MM.1S (cell line): ENCODE measurements around the gene MPP7.

ENCODE experiments used
- CTCF ChIP-seq: fragments of 300-600 bp; sonication (generic); IDR thresholded peaks from 2 replicates; pipeline ENCODE4 v1.5.1; 2016; ENCODE audit warnings: antibody characterized with exemption, low read length, mixed read lengths
- EZH2 ChIP-seq: fragments of 300-600 bp; sonication (generic); optimal IDR thresholded peaks from 2 replicates; pipeline ENCODE3; 2017; ENCODE audit warnings: low read depth, mild to moderate bottlenecking, antibody characterized with exemption, low read length, mixed read lengths
- EZH2phosphoT487 ChIP-seq: fragments of 300-600 bp; sonication (generic); IDR thresholded peaks from 2 replicates; pipeline ENCODE4 v1.6.1; 2018; ENCODE audit warnings: antibody characterized with exemption, low read length

GRCh38 chr10:28278842-28279241, 24.0 kb downstream of the MPP7 start:
- TF ChIP-seq CTCF (no peak), EZH2phosphoT487 (no peak), EZH2 (no peak)
